GM12891 (cell line): ENCODE data around the gene ATMIN.

Source experiments
- POLR2A ChIP-seq: IDR thresholded peaks from 2 replicates; pipeline ENCODE4 v1.6.1; 2011; ENCODE audit warnings: low read depth, low read length, control low read depth
- TAF1 ChIP-seq: IDR thresholded peaks from 2 replicates; pipeline ENCODE4 v1.6.1; 2011; ENCODE audit warnings: low read depth, low read length, control low read depth

DNA sequence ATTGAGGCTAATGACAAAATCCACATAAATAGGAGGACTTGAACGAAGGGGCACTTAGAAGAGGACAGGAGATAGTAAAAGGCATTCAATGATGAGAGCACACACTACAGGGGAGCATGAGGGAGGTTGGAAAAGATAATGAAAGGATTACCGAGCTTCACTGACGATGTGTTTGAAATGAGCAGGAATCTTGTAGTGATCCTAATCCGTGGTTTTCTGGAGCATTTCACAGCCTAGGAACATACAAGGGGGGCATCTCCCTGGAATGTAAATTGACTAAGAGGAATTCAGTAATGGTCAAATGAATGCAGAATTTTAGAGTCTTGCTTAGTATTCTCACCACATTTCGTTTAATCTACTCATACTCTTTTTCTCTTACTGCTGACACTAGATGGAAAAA lies 5.2 kb downstream of the ATMIN start:
- TF ChIP-seq POLR2A (no peak), TAF1 (no peak)
